Transverse colon (tissue), 4 donors: ENCODE measurements around the gene SYCP2.

Experiments used
- EP300 ChIP-seq: sonication (generic); formaldehyde crosslinking; IDR thresholded peaks from one replicate; pipeline ENCODE4 v1.6.1; 2017; ENCODE audit warnings: antibody characterized with exemption, low read depth
- POLR2A ChIP-seq: fragments of 450-650 bp; IDR thresholded peaks from one replicate; pipeline ENCODE4 v1.6.1; 2016; ENCODE audit warnings: antibody characterized with exemption, mild to moderate bottlenecking, moderate library complexity
- POLR2AphosphoS5 ChIP-seq, 3 donors: sonication (generic); formaldehyde crosslinking; IDR thresholded peaks; one replicate each; pipeline ENCODE4 v1.6.1; 2016; ENCODE audit warnings: antibody characterized with exemption in 3 of 3
- TF ChIP-seq, protein P1 (sequence below), 5 experiments: fragments of 200-600 bp in 3 of 5; fragments of 450-650 bp in 2 of 5; sonication (generic) in 3 of 5; IDR thresholded peaks; 1 replicate in 2 of 5; 2 replicates in 3 of 5; pipeline ENCODE4 v1.5.1; 2016 to 2017; ENCODE audit warnings: antibody characterized with exemption in 5 of 5, inconsistent platforms in 3 of 5, mild to moderate bottlenecking in 2 of 5, moderate library complexity in 1 of 5

DNA sequence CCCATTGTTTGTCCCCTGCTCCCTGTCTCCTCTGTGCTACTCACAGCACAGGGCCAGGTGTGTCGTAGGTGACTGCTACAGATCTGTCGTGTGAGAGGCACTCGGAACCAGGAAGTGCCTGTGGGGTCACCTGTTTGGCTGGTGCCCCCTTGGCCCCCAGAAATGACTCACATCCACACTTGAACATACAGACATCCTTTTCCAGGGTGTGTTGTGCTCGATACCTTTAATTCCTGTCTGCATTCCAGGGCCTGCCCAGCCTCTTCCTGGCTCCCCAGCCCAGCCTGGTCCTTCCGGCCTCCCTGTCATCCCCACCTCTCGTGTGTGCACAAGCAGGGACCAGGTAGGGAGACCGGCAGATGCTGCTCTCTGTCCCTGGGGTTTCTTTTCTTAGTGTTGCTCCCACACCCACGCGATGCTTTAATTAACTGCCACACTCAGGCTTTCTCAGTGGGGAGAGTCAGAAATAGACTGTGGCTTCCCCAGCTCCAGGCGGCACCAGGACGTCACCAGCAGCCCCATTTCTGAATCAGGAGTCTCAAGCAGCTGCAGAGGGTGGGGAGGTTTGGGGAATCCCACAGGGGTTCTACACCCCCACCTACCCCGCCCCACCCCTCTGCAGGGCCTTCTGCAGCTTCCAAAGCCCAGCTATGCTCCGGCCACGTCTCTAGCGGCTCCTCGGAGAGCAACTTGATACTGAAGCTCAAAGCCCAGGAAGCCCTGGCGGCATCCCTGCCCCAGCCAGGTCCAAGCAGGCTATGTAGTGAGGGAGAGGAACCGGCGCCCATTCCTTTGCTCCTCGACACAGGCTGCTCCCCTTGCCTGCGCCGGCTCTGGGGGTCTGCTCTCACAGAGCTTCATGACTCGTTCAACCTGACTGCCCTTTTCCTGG, 102.2 kb downstream of the SYCP2 start:
- TF ChIP-seq EP300, result no peak
- TF ChIP-seq, protein P1, sequence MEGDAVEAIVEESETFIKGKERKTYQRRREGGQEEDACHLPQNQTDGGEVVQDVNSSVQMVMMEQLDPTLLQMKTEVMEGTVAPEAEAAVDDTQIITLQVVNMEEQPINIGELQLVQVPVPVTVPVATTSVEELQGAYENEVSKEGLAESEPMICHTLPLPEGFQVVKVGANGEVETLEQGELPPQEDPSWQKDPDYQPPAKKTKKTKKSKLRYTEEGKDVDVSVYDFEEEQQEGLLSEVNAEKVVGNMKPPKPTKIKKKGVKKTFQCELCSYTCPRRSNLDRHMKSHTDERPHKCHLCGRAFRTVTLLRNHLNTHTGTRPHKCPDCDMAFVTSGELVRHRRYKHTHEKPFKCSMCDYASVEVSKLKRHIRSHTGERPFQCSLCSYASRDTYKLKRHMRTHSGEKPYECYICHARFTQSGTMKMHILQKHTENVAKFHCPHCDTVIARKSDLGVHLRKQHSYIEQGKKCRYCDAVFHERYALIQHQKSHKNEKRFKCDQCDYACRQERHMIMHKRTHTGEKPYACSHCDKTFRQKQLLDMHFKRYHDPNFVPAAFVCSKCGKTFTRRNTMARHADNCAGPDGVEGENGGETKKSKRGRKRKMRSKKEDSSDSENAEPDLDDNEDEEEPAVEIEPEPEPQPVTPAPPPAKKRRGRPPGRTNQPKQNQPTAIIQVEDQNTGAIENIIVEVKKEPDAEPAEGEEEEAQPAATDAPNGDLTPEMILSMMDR (IDR thresholded peaks at IDR 0.05), result no peak
- no peak for TF ChIP-seq POLR2A
- peak in 1 of 3 donors; percentile 43 for TF ChIP-seq POLR2AphosphoS5 (IDR thresholded peaks at IDR 0.05)
